NT2/D1 (cell line): Measurements from ENCODE around the gene NPL.

Experiments used
- DNase-seq: peaks from one replicate; pipeline ENCODE4 v3.0.0-alpha.2; 2011; ENCODE audit warnings: low read depth, low spot score
- H3K27me3 ChIP-seq: 2 replicates; pipeline ENCODE4 v1.6.0; 2011; ENCODE audit warnings: mild to moderate bottlenecking; ENCODE audit not compliant: insufficient read length, insufficient read depth
- H3K36me3 ChIP-seq: 2 replicates; pipeline ENCODE4 v1.6.1; 2011; ENCODE audit warnings: mild to moderate bottlenecking, low read length, mixed read lengths; ENCODE audit not compliant: insufficient read depth, insufficient read length
- H3K4me1 ChIP-seq: 2 replicates; pipeline ENCODE4 v1.5.1; 2011; ENCODE audit not compliant: insufficient read depth, insufficient read length
- H3K4me3 ChIP-seq: 2 replicates; pipeline ENCODE4 v1.5.1; 2011; ENCODE audit warnings: low read depth; ENCODE audit not compliant: insufficient read length
- H3K9ac ChIP-seq: 2 replicates; pipeline ENCODE4 v1.6.0; 2011; ENCODE audit warnings: low read depth; ENCODE audit not compliant: insufficient read length
- H3K9me3 ChIP-seq: 2 replicates; pipeline ENCODE4 v1.5.1; 2011; ENCODE audit warnings: mild to moderate bottlenecking, low read length; ENCODE audit not compliant: insufficient read depth
- SUZ12 ChIP-seq: IDR thresholded peaks from 2 replicates; pipeline ENCODE4 v1.6.1; 2011; ENCODE audit not compliant: insufficient read length, insufficient read depth; ENCODE audit errors: extremely low read depth
- YY1 ChIP-seq: IDR thresholded peaks from 2 replicates; pipeline ENCODE4 v1.6.1; 2011; ENCODE audit not compliant: insufficient read length, insufficient read depth
- ZNF274 ChIP-seq: IDR thresholded peaks from 2 replicates; pipeline ENCODE4 v1.6.1; 2011; ENCODE audit warnings: mild to moderate bottlenecking, low read depth, low read length

Gene NPL

GRCh38 chr1:182791281-182792179 lies 2.0 kb downstream of the NPL start:
- Histone ChIP-seq H3K4me1 (no peaks in the 10 kb centered on the region), H3K27me3 (peaks cover 36% of the 10 kb centered on the region)
- TF ChIP-seq YY1, result no peak

GRCh38 chr1:182794091-182794490 lies 4.5 kb downstream of the NPL start:
- H3K36me3 ChIP-seq, result peaks cover 4% of the 10 kb centered on the region
- no peaks in the 10 kb centered on the region for H3K9me3 ChIP-seq
- no peak overlapping the region for H3K4me3 ChIP-seq
- H3K4me1 ChIP-seq, result no peaks in the 10 kb centered on the region
- peaks cover 14% of the 10 kb centered on the region for H3K27me3 ChIP-seq
- no peak overlapping the region for H3K9ac ChIP-seq
- TF ChIP-seq ZNF274, result no peak
- TF ChIP-seq SUZ12, result no peak
- no peak for TF ChIP-seq YY1
- no peak for DNase-seq

More at GRCh38 chr1:182791281-182792179, 2.0 kb downstream of the NPL start:
- DNase-seq, result no peak
- Histone ChIP-seq H3K9ac (no peak overlapping the region), H3K4me3 (no peak overlapping the region), H3K9me3 (no peaks in the 10 kb centered on the region), H3K36me3 (peaks cover 4% of the 10 kb centered on the region)

DNA sequence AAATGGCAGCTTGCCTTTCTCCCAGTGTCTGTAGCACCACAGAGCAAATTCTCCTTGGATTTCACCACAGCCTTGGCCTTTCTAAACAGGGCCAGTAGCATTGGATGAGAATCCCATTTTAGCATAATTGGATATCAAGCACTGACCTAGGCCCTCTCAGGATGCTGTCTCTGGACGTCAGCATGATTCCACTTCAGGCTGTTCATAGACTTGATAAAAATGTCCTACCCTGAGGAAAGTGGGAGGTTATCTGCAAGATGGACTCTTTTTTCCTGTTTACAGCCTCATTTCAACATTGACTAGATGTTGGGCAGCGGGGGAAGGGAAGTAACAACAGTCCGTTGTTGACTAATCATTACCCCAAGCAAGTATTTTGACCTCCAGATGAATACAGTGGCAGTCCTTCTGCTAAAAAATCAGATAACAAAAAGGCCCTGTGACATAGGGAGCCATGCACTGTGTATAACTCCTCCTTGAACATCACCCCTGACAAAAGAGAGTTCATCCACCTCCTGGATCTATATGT lies 5.2 kb downstream of the NPL start:
- Histone ChIP-seq H3K36me3 (peaks cover 4% of the 10 kb centered on the region), H3K4me1 (no peaks in the 10 kb centered on the region), H3K27me3 (peaks cover 7% of the 10 kb centered on the region), H3K9ac (no peak overlapping the region), H3K9me3 (no peaks in the 10 kb centered on the region), H3K4me3 (no peak overlapping the region)
- DNase-seq, result no peak
- TF ChIP-seq SUZ12 (no peak), ZNF274 (no peak), YY1 (no peak)

DNA sequence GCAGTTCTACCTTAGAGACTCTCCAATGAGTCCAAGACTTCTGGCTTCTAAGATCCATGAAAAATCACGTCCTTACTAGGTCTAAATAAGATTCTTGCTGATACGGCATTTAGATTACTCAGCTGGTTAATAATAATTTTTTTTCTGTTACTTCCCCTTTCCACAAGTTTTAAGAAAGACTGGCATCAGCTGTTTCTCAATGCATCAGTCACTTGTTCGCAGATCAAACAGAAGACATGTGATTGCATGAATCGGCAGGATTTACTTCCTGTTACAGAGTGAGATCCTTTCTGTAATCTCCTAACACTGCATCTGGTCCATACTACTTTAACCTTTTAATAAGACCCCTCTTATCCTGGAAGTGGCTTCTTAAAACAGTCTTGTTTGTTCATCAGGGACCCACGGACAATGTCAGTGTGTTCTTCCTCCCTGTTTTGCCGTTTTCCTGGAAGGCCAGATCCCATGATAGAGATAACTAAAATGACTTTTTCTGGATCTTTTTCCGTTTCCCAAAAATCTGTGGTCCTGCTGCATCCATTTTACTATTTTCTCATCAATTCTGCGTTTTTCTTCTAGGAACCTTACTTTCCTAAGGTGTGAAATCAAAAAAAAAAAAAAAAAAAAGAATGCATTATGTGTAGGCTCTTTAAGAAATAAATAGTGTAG lies 6.1 kb downstream of the NPL start:
- no peak overlapping the region for H3K4me3 ChIP-seq
- H3K36me3 ChIP-seq, result peaks cover 4% of the 10 kb centered on the region
- H3K9me3 ChIP-seq, result no peaks in the 10 kb centered on the region
- DNase-seq, result no peak
- no peaks in the 10 kb centered on the region for H3K4me1 ChIP-seq
- H3K27me3 ChIP-seq, result no peaks in the 10 kb centered on the region
- TF ChIP-seq ZNF274 (no peak), YY1 (no peak)
- no peak overlapping the region for H3K9ac ChIP-seq

- Histone ChIP-seq H3K4me1 (peaks cover 5% of the 10 kb centered on the region), H3K9me3 (no peaks in the 10 kb centered on the region), H3K4me3 (no peak overlapping the region), H3K27me3 (no peaks in the 10 kb centered on the region), H3K9ac (no peak overlapping the region), H3K36me3 (no peaks in the 10 kb centered on the region)
- TF ChIP-seq SUZ12 (no peak), YY1 (no peak), ZNF274 (no peak)
- no peak for DNase-seq
These were observed 12.6 kb downstream of the NPL start for GRCh38 chr1:182802006-182802803.

DNA sequence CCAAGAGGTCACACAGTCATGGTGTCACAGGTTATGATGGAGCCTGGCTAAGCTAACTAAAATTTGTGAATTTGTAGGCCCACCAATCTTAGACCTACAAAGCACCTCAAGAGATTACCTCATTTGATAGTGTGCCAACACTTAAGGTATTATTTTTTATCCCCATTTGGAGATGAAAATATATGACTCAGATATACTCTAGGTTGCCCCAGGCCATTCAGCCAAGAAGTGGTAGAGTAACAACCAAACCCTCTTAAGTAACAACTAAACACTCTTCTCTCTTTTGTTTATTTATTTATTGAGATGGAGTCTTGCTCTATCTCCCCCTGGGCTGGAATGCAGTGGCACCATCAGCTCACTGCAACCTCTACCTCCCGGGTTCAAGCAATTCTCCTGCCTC lies 14.3 kb downstream of the NPL start:
- TF ChIP-seq YY1 (no peak), SUZ12 (no peak), ZNF274 (no peak)
- Histone ChIP-seq H3K27me3 (no peaks in the 10 kb centered on the region), H3K9ac (no peak overlapping the region), H3K9me3 (no peaks in the 10 kb centered on the region), H3K4me1 (peaks cover 5% of the 10 kb centered on the region), H3K4me3 (no peak overlapping the region), H3K36me3 (no peaks in the 10 kb centered on the region)
- no peak for DNase-seq
